Esophagus muscularis mucosa (tissue), 4 donors: ENCODE data around the gene BNC2.

Experiments
- CTCF ChIP-seq, 3 experiments: fragments of 200-600 bp in 2 of 3; fragments of 450-650 bp in 1 of 3; sonication (generic) in 2 of 3; IDR thresholded peaks; one replicate each; pipeline ENCODE4 v1.5.1; 2017 to 2019; ENCODE audit warnings: antibody characterized with exemption in 3 of 3, mild to moderate bottlenecking in 2 of 3, moderate library complexity in 1 of 3
- EP300 ChIP-seq: sonication (generic); formaldehyde crosslinking; IDR thresholded peaks from one replicate; pipeline ENCODE4 v1.6.1; 2017; ENCODE audit warnings: antibody characterized with exemption
- POLR2AphosphoS5 ChIP-seq, 2 donors: sonication (generic); formaldehyde crosslinking; IDR thresholded peaks; one replicate each; pipeline ENCODE4 v1.6.1; 2017; ENCODE audit warnings: antibody characterized with exemption in 2 of 2

GRCh38 chr9:16593746-16594145 is 276.7 kb downstream of the BNC2 start:
- TF ChIP-seq CTCF (IDR thresholded peaks at IDR 0.05) (no peak), POLR2AphosphoS5 (IDR thresholded peaks at IDR 0.05) (no peak), EP300 (no peak)
